GM19351 (cell line): ENCODE data around the gene COMP.
"Not testable (repeated sequence)": the region's sequence is repeated elsewhere in the genome, so short reads cannot be mapped to it uniquely, and the experiment has no call there.

Source experiments
- ATAC-seq: cut with Tn5 transposase; IDR thresholded peaks from one replicate; pipeline ENCODE4 v1.9.1; 2021; ENCODE audit warnings: mild to moderate bottlenecking, moderate library complexity; ENCODE audit not compliant: unreplicated experiment

The COMP gene

DNA sequence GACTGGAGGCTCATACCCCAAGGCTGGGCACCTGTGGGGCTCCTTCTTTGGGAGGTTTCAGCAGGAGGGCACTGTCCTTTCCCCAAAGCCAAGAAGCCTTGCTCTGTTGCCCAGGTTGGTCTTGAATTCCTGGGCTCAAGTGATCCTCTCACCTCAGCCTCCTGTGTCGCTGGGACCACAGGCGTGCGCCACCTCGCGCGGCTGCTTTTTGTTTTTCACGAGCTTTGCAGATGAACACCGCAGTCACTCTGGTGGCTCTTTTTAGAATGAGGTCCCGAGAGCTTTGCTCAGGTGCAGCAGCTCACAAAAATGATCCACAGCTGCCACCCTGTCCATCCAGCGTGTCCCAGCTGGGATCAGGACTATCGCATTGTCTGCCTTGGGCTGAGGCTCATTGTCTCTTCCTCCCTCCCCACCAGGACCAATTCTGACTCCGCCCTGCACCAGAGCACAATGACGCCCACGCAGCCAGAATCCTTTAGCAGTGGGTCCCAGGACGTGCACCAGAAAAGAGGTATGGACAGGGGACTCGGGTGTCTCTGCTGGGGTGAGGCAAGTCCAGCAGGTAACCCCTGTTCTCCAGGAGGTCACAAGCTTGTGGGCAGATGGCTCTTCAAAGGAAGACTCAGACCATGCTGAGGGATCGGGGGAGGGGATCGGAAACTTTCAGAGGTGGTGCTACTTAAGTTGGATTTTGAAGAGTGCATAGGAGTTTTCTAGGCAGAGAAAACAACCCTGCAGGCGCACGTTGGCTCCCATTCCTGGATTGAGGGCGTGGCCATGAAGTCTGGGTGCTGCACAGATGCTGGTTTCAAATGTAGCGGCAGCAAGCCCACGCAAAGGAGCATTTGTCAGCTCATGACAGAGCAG lies 41.5 kb downstream of the COMP start:
- ATAC-seq, result no peak

DNA sequence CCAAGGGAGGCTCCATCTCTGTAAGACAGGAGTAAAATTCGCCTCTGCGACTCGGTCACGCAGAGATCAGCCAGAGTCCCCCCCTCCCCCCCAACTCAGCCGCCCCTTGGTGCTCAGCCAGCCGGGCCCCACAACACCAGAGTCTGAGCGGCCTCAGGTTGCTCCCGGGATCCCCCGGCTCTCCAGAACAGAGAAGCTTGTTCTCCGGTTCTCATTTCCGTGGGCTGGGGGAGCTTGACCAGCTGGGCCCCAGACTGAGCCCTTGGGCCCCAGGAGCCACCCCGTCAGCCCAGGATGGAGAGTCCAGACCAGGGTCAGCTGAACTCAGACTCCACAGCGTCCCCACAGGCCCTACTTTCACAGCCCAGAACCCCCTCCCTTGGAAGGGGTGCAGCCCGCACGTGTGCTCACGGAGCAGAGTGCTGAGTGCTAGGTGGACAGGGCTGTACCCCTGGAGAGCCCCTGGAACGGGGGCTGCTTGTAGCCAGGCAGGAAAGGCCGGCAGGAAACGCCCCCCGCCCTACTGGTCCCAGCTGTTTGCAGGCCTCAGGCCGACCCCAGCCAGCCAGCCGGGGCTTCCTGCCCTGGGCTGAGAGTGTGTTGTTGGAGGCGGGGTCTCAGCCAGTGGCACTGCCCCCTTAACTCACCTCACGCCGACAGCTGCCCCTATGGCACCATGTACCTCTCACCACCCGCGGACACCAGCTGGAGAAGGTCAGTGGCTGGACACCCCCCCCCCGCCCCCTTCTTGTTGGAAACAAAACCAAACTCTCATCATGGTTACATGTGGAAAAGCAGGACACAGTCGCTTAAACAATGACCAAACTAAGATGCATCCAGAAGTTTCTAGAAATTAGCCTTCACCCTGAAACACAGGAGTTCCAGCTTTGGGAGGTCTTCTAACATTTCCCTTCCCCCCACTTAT lies 44.4 kb downstream of the COMP start:
- no peak for ATAC-seq

DNA sequence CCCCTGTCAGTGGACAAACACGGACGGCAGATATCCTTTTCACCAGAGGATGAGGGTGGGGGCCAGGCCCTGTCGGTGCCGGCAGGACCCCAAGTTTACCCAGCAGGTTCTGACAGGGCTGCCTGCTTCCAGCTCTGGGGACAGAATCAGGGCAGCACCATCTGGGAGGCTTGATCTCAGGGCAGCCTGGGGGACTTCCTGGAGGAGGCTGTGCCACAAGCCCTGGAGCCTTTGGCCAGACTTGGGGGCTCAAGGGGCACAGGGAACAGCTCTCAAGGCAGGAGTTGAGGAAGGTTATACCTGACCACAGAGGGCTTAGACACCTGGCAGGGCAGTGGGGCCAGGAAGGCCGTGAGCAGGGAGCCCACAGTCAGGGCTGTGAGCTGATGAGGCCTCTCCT lies 45.2 kb downstream of the COMP start:
- ATAC-seq, result no peak

DNA sequence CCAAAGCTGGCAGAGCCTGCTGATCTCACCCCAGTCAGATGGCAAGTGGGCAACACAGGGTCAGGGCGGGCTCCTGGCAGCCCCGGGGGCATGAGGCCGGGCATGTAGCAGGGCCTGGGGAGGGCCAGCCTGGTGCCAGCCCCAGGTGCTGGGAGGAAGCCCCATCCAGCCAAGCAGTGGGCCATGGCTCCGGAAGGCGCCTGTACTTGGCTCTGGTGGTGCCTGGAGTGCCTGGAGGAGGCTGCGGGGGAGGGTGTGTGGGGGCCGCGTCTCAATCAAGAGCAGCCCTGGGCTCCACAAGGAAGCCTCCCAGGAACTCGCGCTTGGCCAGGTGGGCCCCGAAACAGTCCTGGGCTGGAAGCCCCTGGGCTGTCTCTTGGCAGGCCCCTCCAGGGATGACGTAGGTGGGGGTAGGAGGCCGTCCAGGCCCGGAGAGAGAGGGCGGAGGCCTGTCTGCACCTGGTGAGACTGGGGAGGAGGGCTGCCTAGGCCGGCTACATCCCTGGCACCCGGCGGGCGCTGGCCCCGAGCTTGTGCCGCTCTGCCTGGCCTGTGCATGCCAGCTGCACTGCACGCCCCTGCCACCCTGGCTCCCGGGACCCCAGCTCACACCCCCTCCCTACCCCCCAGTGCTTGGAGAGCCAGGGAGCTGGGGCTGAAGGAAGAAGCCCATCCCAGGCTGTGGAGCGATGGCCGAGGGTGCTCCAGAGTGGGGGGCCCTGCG lies 45.9 kb downstream of the COMP start:
- no peak for ATAC-seq

DNA sequence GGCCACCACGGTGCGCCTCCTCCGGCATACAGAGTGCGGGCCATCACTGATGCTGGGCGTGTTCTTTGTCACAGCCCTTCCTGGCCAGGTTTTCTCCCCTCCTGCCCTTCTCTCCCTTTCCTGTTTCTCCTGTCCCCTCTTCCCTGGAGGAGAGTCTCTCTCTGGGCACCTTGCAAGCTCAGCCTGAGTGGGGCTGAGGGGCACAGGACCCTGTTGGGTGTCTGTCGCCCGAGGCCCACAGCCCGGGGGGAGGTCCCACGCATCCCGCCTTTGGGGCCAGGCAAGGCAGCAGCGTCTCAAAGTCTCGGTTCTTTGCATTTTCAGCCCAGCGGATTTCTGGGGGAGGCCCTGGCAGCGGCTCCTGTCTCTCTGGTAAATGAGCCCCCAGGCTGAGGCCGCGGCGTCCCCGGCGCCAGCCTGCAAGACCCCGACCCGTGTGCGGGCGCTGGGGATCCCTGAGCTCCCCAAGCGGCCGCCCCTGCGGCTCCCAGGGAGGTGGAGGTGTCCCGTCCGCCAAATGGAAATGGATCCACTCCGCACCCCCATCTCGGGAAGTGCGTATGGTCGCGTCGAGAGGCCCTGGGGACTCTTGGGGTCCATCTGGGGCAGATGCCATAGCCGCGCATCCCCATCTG lies 47.2 kb downstream of the COMP start:
- no peak for ATAC-seq

DNA sequence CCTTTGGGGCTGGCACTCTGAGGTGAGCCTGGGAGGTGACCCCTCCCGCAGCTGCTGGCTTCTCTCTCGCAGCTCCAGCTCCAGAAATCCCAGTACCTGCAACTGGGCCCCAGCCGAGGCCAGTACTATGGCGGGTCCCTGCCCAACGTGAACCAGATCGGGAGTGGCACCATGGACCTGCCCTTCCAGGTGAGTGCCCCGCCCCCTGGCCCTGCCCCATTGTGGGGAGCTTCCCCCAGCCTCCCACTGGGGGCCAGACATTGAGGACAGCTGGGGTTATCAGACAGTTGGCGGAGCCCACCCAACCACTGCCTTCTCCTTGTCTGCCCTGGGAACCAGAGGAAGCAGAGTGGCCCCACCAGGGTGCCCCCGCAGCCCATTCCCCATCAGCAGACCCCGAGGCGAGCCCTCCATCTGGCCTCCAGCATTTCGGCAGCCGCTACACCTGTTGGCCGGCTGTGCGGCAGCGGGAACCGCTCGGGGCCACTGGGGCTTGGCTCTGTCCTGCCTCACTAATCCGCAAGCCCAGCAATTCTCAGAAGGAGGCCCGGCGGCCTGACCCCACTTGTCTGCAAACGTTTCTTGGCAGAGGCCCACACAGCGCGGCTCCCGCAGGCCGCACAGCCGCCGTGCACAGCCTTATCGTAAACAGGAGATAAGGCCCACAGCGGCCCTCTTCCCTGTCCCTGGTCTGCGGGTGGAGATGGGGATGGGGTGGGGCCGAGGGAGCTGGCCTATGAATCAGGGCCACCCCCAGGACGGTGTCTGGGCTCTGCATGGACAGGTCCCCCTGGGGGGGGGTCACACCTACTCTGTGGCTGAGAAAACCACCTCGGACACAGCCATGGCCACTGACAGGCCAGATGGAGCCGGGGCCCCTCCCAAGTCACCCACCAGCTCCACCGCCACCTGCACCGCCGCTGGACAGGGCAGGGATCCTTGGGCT lies 48.0 kb downstream of the COMP start:
- no peak for ATAC-seq

DNA sequence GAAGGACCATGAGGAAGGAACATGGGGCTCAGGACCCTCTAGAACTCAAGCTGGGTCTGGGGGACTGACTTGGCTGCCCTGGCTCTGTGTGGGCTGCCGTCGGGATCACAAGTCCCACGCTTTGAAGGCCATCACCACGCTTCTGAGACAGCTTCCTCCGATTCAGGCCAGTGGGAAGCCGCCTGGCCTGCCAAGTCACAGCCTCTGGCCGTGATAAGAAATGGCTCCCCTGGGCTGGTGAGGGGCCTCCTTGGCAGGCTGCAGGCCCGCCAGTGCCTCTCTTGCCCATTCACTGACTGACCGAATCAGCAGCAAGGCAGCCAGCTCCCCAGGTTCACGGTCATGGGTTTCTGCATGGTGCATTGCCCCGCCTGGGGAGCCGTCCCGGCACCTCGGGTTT lies 48.8 kb downstream of the COMP start:
- ATAC-seq, result no peak

DNA sequence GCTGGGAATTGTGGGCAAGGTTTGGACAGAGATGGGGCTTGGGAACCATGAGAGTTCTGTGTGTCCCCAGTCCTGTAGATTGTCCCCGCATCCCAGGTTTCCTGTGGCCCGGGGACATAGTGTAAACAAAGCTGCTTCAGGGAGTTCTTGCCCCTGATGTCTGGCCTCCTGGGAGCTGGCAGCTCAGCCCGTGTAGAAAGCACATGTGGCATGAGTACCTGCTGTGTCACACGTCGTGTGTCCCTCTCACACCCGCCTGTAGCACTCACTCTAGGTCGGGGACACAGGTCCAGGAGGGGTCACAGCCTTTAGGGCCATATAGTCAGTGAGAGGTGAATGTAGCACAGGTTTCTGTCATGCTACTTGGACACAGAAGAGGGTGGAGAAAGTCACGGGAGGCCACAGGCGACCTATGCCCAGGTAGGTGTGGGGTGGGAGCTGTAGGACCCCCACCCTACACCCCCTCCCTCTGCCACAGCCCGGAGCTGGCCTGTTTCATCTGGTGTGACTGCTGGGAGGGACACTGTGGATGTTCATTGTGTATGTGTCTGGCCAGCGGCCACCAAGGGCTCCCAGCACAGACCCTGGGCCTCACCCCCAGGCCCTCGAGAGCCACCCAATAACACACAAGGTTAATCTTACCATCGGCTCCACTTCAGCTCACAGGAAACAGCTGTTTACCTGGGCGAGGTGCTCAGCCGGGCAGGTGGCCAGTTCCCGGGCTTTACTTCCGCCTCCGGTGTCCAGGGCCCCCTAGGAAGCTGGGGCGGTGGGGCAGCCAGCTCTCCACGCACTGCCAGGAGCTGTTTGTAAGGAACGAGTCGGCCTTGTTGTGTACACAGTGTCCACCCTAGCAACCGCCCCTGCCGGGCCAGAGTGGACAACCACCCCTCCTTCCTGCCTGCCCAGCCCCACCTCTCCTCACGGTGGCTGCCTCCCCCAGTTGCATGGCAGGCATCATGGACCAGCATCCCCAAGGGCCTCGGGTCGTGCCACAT lies 49.7 kb downstream of the COMP start:
- ATAC-seq, result no peak

DNA sequence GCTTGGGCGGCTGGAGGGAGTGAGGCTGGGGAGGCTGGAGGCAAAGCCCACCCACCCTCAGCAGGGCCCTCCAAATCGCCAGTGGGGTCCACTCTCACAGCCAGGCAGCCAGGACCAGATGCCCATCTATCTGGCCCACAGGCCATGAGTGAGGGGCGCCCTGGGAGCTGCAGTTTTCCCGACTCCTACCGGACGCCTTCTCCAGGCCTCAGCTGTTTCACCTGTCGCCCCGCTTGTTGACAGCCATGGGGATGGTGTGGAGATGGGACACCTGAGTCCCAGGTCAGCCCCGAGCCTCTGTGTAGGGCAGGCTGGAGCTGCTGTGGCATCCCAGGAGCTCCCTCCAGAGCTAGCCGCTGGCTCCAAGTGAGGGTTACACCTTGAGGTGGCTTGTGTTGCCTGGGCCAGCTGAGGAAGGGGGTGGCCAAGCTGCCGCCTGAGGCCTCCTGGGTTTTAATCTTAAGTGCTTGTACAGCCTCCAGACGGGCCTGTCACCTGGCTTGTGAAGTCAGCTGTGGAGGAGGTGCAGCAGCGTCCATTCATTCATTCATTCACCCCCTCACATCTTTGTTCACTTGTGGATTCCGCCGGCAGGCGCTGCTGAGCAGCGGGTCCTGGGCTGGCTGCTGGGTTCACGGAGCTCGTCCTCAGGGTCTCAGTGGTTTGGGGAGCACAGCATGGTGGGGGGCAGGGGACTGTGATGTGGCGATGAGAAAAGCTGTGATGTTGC lies 52.0 kb downstream of the COMP start:
- ATAC-seq, result no peak

DNA sequence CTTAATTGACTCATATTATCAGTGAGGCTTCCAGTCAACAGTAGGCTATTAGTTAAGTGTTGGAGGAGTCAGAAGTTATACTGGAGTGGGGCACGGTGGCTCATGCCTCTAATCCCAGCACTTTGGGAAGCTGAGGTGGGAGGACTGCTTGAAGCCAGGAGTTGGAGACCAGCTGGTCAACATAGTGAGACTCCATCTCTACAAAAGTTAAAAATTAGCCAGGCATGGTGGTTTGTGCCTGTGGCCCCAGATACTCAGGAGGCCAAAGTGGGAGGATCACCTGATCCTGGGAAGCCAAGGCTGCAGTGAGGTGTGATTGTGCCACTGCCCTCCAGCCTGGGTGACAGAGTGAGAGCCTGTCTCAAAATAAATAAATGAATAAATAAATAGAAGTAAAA lies 53.2 kb downstream of the COMP start:
- no peak for ATAC-seq

DNA sequence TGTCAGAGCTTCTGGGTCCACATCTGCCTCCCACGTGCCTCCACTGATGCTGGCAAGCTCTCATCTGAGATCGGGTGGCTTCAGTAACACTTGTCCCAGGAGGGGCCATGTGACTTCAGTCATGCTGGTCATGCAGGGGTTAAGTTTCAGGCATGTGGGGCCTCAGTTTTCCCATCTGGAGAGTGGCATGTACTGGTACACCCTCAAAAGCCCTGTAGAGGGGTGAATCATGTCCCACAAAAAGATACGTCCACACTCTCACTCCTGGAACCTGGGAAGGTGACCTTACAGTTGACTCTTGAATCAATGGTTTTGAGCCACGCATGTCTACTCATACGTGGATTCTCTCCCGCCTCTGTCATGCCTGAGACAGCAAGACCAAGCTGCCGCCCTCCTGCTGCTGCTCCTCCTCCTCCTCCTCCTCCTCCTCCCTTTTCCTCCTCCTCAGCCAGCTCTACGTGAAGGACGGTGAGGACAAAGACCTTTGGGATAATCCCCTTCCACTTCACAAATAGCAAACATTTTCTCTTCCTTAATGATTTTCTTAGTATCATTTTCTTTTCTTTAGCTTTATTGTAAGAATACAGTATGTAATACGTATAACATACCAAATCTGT lies 53.7 kb downstream of the COMP start:
- no peak for ATAC-seq

DNA sequence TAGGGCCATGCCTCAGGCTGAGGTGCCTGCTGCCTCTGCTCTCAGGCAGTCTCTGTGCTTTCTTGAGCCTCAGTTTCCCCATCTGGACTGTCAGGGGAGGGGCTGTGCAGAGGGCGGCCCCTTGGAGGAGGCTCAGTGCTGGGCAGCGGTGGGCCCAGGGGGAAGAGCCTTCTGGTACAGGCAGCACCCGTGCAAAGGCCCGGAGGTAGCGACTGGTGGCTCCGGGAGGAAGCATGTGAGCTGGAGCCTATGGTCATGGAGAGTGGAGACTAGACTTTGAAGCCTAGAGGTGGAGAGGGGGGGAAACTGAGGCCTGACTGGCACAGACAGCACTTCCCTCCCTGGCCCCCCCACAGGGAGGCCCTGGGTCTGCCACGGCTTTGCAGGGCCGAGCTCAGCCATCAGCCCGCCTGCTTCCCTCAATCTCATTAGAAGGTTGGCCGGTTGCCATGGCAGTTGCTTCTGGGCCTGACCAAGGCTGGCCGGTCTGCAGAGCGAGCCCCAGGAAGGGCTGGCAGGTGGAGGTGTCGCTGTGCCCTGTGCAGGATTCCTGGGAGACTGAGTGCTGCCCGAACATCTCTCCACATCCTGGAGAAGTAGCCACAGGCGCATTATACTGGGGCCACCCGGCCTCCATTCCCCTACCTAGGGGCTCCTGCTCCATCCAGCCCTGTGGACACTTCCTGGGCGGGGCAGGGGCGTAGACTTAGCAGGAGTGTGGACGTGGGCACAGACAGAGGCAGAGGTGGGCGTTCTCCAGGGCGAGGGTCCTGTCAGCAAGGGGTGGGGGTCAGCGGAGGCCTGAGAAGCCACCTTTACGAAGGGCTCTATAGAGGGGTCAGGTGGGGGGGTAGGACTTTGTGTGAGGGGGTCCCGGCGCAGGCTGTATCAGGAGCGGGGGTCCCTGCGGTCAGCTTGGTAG lies 54.4 kb downstream of the COMP start:
- ATAC-seq, result no peak

DNA sequence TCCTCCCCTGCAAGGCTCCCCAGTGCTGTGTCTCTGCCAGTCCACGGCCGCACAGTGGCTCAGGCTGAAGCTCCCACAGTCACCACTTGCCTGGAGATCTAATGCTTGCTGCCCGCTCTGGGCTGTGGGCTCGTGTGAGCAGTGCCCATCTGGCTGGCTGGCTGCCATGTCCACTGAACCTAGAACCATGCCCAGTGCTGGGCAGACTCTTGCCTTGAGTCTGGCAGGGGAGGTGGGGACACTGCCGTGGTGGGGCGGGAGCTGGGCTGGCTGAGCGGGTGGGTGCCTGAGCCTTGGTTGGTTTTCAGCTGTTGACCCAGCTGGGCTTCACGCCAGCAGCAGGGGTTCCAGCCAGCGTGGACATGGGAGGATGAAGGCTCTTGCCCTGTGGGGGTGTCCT lies 55.4 kb downstream of the COMP start:
- ATAC-seq, result no peak

DNA sequence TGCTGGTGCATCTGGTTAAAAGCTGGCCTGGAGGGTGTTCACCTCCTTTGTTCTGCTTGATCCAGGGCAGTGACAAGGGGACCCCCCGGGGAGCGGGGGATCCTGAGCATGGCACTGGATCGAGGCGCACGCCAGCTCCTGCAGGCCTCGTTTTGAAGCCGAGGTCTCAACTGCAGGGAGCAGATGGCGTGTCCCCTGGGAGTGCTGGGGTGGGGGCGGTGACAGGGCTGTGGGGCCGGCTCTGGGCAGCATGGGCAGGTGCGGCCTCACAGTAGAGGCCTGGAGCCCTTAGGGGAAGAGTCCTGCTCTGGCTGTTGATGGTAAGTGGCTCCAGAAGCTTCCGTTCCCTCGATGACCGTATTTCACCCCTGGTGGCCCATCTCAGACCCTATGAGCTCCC lies 55.8 kb downstream of the COMP start:
- ATAC-seq, result no peak

DNA sequence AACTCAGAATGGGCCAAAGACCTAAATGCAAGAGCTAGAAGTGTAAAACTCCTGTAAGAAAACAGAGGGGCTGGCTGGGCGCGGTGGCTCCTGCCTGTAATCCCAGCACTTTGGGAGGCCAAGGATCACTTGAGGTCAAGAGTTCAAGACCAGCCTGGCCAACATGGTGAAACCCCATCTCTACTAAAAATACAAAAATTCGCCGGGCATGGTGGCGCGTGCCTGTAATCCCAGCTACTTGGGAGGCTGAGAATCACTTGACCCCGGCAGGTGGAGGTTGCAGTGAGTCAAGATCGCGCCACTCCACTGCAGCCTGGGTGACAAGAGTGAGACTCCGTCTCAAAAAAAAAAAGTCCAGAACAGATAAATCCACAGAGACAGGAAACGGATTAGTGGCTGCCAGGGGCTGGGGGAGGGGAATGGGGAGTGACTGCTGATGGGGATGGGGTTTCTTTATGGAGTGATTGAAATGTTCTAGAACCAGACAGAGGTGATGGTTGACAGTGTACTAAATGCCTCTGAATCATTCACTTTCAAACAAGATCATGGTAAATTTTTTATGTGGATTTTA lies 57.3 kb downstream of the COMP start:
- not testable (repeated sequence) for ATAC-seq

DNA sequence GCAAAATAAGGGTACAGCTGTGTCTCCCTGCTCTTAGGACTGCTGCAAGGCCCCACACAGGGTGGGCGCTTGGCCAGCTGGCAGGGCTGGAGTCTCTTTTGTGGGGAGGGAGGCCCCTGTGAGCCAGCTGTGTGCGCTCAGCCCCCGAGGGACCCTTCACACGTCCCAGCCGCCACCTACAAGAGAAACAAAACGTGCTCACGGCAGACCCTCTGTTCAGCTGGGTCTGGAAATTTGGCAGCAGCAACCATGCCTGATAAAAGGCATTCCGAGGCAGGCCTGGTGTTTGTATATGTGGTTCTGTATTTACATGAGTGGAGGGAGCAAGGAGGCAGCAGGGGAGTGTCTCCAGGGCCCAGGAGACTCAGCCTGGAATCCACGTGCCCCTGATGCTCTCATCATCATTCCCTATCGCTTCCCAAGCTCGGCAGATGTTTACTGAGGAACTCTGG lies 57.9 kb downstream of the COMP start:
- no peak for ATAC-seq
